ENCODE measurements around the gene UGGT2. TPM values are rescaled to one million over a fixed set of nuclear protein-coding genes. Genes with fewer than 3 reads are reported as not detected.

UGGT2 gene
- total RNA-seq, 4 donors from 2014 or later: 57.9 to 159 (median 71.5) TPM

DNA sequence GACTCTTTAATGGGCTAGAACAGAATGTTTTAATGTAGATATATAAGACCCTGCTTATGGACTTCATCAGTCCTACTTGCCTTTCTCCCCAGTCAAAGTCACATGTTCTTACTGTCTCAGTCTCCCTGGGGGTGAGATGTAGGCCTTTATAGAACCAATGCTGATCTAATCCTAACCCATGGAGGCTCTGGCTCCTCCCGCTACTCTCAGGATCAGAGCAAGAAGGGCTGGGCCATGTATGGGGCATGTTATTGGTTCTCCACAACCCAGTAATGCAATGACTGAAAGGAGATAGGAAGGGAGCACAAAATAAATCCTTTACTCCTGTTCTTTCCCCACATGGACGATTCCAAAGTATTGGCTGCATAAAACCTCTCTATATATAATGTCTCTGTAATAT lies 82.3 kb downstream of the UGGT2 start:
- Histone ChIP-seq H3K9me3 (no peaks in the 10 kb centered on the region), H3K27ac (no peak overlapping the region), H3K27me3 (no peaks in the 10 kb centered on the region), H3K4me3 (replicated peaks in 1 of 3) (no peak overlapping the region), H3K36me3 (peaks cover 0 to 4% of the 10 kb centered on the region in 2 donors), H3K4me1 (no peaks in the 10 kb centered on the region)
- TF ChIP-seq POLR2A (IDR thresholded peaks at IDR 0.05): no peak
- TF ChIP-seq, protein P1, sequence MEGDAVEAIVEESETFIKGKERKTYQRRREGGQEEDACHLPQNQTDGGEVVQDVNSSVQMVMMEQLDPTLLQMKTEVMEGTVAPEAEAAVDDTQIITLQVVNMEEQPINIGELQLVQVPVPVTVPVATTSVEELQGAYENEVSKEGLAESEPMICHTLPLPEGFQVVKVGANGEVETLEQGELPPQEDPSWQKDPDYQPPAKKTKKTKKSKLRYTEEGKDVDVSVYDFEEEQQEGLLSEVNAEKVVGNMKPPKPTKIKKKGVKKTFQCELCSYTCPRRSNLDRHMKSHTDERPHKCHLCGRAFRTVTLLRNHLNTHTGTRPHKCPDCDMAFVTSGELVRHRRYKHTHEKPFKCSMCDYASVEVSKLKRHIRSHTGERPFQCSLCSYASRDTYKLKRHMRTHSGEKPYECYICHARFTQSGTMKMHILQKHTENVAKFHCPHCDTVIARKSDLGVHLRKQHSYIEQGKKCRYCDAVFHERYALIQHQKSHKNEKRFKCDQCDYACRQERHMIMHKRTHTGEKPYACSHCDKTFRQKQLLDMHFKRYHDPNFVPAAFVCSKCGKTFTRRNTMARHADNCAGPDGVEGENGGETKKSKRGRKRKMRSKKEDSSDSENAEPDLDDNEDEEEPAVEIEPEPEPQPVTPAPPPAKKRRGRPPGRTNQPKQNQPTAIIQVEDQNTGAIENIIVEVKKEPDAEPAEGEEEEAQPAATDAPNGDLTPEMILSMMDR (IDR thresholded peaks at IDR 0.05): no peak
- DNase-seq: no peak
- intact Hi-C loops (cut with DNase I): no loop called here
- 98 to 99% methylated on average over 2 of the region's 2 CpGs for WGBS, 2 donors

DNA sequence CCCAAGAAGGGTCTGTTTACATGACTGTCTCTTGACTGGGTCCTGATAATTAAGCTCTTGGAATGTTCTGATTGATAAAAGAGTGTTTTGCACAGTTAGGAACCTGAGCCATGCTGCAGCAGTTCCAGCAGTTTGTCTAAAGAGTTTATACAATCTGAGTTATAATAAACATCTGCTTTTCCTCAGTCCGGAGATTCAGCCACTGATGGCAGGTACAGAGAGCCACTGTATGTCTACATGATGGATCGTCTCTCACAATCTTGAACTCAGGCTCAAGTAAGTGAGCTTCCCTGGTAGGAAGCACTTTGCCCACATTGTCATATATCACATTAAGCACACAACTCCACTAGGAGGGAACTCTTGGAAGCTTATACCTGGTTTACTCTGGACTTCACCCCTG lies 84.3 kb downstream of the UGGT2 start:
- intact Hi-C loops (cut with DNase I): no loop called here
- DNase-seq: no peak
- H3K4me3 ChIP-seq (replicated peaks in 1 of 3): no peak overlapping the region
- no peak overlapping the region for H3K27ac ChIP-seq
- H3K27me3 ChIP-seq: no peaks in the 10 kb centered on the region
- WGBS, 2 donors: 81 to 89% methylated on average over 2 of the region's 2 CpGs
- H3K36me3 ChIP-seq: peaks cover 0 to 4% of the 10 kb centered on the region in 2 donors
- TF ChIP-seq, protein P1 (IDR thresholded peaks at IDR 0.05): no peak
- TF ChIP-seq POLR2A (IDR thresholded peaks at IDR 0.05): no peak
- H3K4me1 ChIP-seq: no peaks in the 10 kb centered on the region
- no peaks in the 10 kb centered on the region for H3K9me3 ChIP-seq

DNA sequence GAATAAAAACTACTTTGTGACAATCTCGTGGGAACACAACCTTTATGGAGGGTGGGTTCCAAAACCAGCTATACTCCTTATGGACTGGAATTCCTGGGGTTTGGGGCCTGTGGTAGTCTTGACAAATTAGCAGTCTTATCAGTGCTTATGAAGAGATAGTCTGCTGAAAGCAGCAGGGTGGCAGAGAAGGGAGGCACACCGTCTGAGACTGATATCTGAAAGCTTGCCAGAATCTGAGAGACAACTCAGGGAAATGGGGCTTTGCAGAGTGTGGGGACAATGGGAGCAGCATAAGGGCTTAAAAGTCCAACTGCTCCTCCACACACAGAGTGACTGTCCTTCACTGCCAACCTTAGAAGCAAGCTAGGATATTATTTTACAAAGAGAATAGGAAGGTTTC lies 95.9 kb downstream of the UGGT2 start:
- Histone ChIP-seq H3K4me1 (peaks cover 0 to 6% of the 10 kb centered on the region in 2 donors), H3K27ac (no peak overlapping the region), H3K9me3 (no peaks in the 10 kb centered on the region), H3K36me3 (no peaks in the 10 kb centered on the region), H3K27me3 (no peaks in the 10 kb centered on the region), H3K4me3 (replicated peaks in 1 of 3) (no peak overlapping the region)
- TF ChIP-seq POLR2A (IDR thresholded peaks at IDR 0.05): no peak
- TF ChIP-seq, protein P1 (IDR thresholded peaks at IDR 0.05): no peak
- 81 to 85% methylated on average over 2 of the region's 2 CpGs for WGBS, 2 donors
- no peak for DNase-seq
- intact Hi-C loops (cut with DNase I): no loop called here

DNA sequence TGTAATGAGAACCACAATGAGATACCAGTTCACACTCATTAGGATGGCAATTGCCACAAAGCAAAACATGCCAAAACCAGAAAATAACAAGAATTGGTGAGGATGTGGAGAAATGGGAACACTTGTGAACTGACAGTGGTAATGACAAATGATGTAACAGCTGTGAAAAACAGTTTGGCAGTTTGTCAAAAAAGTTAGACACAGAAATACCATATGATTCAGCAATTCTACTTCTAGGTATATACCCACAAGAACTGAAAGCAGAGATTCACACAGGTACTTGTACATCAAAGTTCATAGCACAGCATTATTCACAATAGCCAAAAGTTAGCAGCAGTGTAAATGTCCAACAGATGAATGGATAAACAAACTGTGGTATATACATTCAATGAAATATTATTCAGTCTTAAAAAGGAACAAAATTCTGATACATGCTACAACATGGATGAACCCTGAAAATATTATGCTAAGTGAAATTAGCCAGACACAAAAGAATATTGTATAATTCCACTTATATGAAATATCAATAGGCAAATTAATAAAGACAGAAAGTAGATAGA lies 96.5 kb downstream of the UGGT2 start:
- intact Hi-C loops (cut with DNase I): no loop called here
- Histone ChIP-seq H3K9me3 (no peaks in the 10 kb centered on the region), H3K27me3 (no peaks in the 10 kb centered on the region), H3K4me1 (peaks cover 0 to 6% of the 10 kb centered on the region in 2 donors), H3K4me3 (replicated peaks in 1 of 3) (no peak overlapping the region), H3K27ac (no peak overlapping the region), H3K36me3 (no peaks in the 10 kb centered on the region)
- DNase-seq: no peak
- TF ChIP-seq POLR2A (IDR thresholded peaks at IDR 0.05): no peak
- TF ChIP-seq, protein P1 (IDR thresholded peaks at IDR 0.05): no peak

DNA sequence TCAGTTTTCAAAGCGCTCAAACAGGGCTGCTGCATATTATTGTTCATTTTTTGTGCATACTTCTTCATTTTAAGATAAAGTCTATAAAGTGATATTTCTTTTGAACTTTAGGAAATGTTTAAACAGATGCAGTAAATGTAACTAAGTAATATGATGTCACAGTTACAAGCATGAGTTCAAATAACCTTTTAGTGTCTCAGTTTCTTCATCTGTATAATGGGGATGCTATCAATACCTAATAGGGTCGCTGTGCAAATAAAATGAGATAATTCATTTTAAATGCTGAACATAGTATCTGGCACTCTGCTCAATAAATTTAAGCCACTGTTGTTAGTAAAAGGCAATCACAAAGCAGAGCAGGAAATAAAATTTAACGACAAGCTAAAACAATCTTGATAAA lies 97.5 kb downstream of the UGGT2 start:
- H3K27ac ChIP-seq: no peak overlapping the region
- TF ChIP-seq, protein P1 (IDR thresholded peaks at IDR 0.05): no peak
- no peaks in the 10 kb centered on the region for H3K27me3 ChIP-seq
- intact Hi-C loops (cut with DNase I): no loop called here
- no peaks in the 10 kb centered on the region for H3K9me3 ChIP-seq
- H3K4me3 ChIP-seq (replicated peaks in 1 of 3): no peak overlapping the region
- 96 to 97% methylated on average over 3 of the region's 3 CpGs for WGBS, 2 donors
- H3K4me1 ChIP-seq: peaks cover 0 to 6% of the 10 kb centered on the region in 2 donors
- no peaks in the 10 kb centered on the region for H3K36me3 ChIP-seq
- no peak for DNase-seq

All from thyroid gland (tissue), 4 donors.